GM21390 (cell line): ENCODE results near the gene TMEM30A.

Experiments
- ATAC-seq: cut with Tn5 transposase; IDR thresholded peaks from one replicate; pipeline ENCODE4 v1.9.1; 2021; ENCODE audit not compliant: unreplicated experiment

The TMEM30A gene

GRCh38 chr6:75266716-75267291 is 17.8 kb downstream of the TMEM30A start:
- peak; percentile 84 for ATAC-seq

DNA sequence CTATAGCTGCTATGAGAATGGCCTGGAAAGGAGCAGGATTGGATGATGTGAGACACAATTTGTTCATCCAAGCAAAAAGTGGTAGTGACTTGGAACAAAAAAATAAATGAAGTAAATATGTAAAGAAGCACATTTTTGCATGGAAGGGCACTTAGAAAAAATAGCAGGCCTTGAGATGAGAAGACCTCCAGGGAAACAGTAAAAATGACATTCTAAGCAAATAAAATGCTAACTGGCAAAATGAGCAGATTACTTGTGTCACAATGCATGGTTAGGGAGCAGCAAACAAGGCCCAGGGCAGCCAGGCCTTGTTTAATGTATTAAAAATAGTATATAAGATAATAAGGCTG is 21.2 kb downstream of the TMEM30A start:
- ATAC-seq = no peak

DNA sequence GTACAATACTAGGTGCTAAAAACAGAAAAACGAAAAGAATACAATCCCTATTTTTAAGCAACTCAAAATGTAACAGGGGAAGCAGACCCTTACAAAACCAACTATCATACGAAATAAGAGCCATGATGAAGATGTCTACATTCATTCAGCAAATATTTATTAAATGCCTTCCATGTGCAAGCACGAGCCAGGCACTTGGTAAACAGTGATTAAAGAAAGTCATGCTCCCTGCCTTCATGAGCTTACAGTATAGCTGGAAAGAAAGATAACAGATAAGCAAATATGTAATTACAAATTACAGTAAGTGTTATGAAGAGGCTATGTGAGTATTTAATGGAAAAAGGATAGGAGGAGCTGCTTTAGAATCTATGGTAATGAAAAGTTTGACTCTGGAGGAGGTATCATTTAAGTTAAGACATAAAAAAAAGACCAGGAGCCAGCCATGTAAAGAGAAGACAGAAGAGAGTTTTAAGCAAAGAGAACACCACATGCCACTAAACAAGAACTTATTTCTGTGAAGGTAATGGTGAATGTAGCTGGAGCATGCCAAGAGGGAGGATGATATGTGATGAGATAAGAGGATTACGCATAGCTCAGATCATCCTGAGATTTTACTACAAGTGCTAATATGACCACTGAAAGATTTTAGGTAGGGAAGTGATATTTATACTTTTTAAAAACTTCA is 21.7 kb downstream of the TMEM30A start:
- ATAC-seq = no peak

- ATAC-seq = no peak
Observed at GRCh38 chr6:75261299-75261698, 23.3 kb downstream of the TMEM30A start.

- no peak for ATAC-seq
Observed at GRCh38 chr6:75257343-75258087, 27.1 kb downstream of the TMEM30A start.

DNA sequence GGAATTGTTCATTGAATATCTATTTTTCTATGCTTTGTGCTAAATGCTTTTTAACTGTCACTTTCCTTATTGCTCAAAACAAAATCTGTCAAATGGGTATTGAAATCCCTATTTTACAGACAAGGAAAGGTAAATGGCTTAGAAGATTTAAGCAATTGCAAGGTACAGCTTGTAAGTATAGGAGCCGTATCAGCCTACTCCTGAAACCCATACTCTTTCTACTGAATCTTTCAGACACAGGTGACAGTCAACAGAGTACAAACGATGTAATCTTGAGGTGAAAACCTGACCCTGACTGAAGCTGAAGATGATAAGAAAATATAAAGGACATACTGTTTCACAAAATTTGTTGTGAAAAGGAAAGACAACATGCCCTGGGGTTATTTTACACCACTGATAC is 34.0 kb downstream of the TMEM30A start:
- no peak for ATAC-seq

DNA sequence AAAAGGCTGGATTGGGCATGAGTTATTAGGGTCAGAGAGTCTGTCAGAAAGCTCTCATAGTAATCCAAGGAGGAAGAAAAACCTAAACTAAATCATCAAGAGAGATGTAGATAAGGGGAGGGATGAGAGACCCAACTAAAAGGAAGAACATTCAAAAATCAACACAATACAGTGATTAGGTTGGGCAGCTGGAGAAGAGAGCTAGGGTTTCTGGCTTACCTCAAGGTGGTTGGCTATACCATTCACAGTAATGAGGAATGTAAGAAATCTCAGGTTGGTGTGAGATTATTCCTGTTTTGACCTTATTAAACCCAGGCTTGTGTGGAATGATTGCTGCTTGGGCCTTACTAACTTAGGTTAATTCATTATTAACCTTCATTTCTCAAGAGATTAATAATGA is 34.8 kb downstream of the TMEM30A start:
- no peak for ATAC-seq

GRCh38 chr6:75246386-75246785 is 38.2 kb downstream of the TMEM30A start:
- ATAC-seq = no peak

GRCh38 chr6:75244063-75244584 is 40.5 kb downstream of the TMEM30A start:
- no peak for ATAC-seq

GRCh38 chr6:75243333-75244062 is 41.1 kb downstream of the TMEM30A start, which contains the start of gene COX7A2:
TSS of gene COX7A2 (minus strand) at chr6:75243801. CDS start at chr6:75243734, 67 bp downstream.
- ATAC-seq = peak; percentile 95

DNA sequence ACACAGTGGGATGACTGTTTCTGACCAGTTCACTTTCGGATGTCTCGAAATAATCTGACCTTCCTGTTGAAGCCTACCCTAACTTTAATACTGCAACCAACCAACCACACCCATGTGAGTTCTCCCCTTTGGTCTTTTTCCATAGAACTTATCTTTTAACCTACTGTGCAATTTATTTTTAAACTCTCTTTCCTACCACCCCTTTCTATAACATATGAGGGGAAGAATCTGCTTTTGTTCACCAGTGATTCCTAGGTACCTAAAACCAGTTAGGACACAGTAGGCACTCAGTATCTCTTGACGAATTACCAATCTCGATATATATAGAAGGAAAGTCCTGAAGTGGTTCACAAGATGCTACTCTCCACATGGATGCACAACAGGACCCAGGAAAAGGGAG is 48.0 kb downstream of the TMEM30A start:
- ATAC-seq = no peak

GRCh38 chr6:75235271-75235670 is 49.3 kb downstream of the TMEM30A start:
- ATAC-seq = no peak

GRCh38 chr6:75234126-75234865 is 50.3 kb downstream of the TMEM30A start:
- ATAC-seq = no peak

DNA sequence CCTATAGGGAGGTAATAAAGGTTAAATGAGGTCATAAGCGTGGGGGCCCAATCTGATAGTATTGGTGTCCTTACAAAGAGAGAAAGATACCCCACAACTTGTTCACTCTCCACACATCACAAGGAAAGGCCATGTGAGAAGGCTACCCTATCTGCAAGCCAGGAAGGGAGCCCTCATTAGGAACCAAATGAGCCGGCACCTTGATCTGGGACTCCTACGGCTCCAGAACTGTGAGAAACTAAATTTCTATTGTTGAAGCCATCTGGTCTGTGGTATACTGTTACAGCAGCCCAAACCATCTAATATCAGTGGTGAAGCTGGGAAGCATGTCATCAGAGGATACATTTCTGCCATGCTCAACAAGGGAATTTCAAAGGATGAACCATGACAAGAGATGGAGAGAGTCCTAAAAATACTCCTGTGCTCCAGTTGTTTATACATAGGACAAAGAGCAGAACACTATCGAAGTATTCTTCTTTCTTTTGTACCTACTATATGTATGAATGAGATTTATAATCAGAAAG is 51.4 kb downstream of the TMEM30A start:
- ATAC-seq = no peak

GRCh38 chr6:75230484-75231325 is 53.9 kb downstream of the TMEM30A start:
- no peak for ATAC-seq

DNA sequence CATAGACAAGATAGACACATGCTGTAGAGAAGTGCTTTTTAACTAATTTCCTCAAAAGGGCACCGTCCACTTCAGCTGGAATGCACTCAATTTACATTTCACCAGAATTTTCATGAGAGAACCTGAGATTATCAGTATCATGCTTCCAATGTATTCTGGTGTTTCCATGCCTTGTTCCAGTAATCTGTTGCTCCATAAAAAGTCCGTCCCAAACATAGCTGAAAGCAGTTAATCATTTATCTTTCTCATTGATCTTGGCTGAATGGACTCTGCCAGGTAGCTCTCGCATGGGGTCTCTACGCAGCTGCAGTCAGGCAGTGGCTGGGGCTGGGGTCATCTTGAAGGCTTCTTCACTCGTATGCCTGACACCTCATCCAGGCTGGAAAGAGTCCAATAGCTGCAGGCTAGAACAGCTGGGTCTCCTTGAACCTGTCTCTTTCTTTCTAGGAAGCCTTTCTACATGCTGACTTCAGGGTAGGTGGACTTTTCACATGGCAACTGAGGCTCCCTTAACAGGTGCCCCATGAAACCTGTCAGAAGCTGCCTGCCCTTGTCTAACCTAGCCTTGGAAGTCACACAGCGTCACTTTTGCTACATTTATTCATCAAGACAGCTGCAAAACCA is 60.2 kb downstream of the TMEM30A start:
- ATAC-seq = no peak

GRCh38 chr6:75223428-75223827 is 61.2 kb downstream of the TMEM30A start:
- ATAC-seq = no peak

GRCh38 chr6:75222261-75222660 is 62.3 kb downstream of the TMEM30A start:
- no peak for ATAC-seq

DNA sequence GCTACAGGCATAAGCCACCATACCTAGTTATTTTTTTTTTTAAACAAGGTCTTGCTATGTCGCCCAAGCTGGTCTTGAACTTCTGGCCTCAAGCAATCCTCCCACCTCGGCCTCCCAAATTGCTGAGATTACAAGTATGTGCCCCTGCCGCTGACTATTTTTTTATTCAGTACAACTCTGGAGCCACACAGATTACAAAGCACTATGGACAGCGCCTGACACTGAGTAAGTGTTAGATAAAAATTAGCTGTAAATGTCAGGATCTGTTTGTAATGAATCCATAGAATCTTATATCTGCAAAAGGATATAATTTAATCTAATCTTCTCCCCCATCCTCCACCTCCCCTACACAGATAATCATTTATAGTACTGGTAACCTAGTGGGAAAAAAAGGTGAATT is 63.5 kb downstream of the TMEM30A start:
- ATAC-seq = no peak
